Urothelium cell line (cell line): ENCODE data around the gene PLPPR5.
A peak's percentile ranks its signal among the peaks of the same experiment; 100 is the strongest.

Experiments
- DNase-seq: peaks from one replicate; pipeline ENCODE4 v3.0.0; 2011; ENCODE audit warnings: low spot score, mixed read lengths
- FAIRE-seq: peaks from 2 replicates; lab custom pipeline; 2011; peaks lifted over from hg19 to GRCh38; lab: Jason Lieb, UNC

PLPPR5 gene

DNA sequence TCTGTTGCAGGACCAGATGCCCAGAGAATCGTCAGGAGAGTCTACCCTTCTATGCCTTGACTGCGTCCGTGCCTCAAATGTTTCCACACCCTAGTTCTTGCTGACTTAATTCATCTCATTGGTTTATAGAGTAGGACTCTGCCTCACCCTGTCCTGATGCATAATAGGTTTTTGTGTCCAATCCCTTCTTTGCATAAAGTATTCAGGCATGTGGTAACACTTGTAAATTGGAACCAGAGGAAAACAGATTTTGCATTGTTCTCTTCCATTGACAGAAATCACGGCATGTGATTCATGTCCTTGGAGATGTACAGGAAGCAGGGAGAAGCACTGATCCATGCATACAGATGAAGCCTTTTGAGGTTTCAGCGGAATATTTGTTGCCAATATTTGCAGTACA, 29.5 kb downstream of the PLPPR5 start:
- no peak for FAIRE-seq
- DNase-seq = no peak

DNA sequence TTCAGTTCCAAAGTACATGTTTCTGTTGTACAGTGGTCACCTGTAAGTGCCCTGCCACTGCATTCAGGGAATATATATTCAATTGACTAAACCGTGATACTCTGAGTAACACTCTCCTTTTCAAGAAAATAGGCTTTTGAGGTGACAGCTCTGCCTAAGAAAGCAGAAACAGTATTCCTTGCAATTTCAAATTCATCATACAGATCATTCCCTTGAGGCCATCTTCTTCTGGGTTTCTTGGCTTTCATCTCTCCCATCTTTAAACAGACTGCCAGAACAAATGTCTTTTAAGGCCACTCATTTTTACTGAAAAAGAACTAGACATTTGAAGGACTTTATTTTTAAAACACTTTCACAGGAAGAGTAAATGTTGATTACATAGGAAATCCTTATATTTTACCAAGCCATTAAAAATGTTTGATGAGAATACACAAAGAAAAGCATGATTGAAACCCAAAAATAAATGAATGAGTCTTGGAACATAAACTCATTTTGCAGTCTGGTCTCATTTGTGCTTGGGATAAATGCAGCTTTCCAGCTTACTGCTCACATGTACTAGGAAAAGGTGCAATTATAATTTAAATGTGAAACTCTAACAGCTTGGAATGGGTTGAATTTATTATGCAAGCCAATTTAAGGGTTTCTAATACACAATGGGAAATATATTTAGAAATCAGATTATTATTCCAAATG, 34.7 kb downstream of the PLPPR5 start:
- DNase-seq (no peak), FAIRE-seq (no peak)

GRCh38 chr1:98967122-98967521, 37.5 kb downstream of the PLPPR5 start:
- FAIRE-seq = no peak
- no peak for DNase-seq

- DNase-seq = no peak
- FAIRE-seq = no peak
Measured at GRCh38 chr1:98965394-98965793, 39.3 kb downstream of the PLPPR5 start.

- no peak for FAIRE-seq
- no peak for DNase-seq
Measured at GRCh38 chr1:98964198-98964597, 40.5 kb downstream of the PLPPR5 start.

DNA sequence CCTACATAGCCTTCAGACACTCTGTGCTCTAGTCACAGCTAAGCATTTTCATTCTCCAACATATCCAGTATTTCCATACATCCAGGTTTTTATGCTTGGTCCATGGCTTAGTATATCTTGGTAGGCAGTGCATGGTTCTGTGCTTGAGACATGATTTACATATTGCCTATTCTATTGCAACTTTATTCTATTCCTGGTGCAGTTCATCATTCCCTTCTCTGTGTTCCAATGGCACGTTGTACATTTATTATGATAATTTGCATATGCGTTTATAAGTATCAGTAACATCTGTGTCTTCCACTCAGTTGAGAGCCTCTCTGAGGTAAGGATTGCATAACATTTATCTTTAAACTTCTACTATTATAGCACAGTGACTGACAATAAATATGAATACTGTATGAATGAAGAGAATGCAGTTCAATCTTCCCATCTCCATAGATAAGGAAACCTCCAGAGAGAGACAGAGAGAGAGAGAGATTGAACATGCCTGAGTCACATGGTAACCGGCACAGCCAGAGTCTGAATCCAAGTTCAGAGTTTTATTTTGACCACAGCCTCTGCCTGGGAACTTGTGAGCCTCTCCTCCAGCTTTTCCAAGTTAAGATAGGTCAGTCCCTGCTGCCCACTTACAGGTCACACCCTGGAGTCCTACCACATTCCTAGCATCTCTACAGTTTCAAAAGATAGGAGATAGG, 41.5 kb downstream of the PLPPR5 start:
- no peak for FAIRE-seq
- DNase-seq = no peak

- FAIRE-seq = no peak
- DNase-seq = no peak
Measured at GRCh38 chr1:98962156-98962555, 42.5 kb downstream of the PLPPR5 start.

GRCh38 chr1:98949621-98950020, 55.0 kb downstream of the PLPPR5 start:
- no peak for DNase-seq

DNA sequence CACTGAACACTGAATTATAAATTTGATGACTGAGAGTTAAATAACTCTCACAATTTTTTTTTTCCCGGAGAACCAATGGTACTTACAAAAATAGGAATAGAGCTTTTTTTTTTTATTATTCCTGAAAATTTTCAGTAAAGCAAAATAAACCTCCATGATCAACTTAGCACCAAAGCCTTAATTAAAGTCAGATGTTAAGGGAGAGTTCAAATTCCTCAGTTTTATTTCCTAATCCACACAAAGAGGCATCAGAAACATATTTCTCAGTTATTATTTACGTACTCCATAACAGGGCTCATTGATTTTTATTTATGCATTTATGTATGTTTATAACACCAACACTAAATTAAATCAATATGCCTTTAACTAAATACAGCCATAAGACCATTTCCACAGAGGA, 55.5 kb downstream of the PLPPR5 start:
- DNase-seq (no peak), FAIRE-seq (no peak)

More at GRCh38 chr1:98949621-98950020, 55.0 kb downstream of the PLPPR5 start:
- FAIRE-seq = no peak

DNA sequence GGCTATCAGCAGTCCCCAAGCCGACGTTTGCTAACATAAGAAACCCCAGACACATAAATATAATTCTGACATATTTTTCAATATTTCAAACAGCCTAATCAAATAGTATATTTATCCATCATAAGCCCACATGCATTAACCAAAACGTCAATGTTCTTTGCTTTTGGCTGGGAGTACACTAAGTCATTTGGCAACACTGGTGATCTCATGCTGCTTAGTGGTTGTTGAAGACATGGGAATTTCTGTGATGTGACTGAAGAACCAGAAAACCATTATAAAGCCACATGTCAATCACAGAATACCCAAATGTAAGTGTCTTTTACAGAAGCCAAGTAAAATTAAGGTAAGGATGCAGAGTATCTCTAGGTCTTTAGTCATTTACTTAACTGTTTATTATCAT, 57.6 kb downstream of the PLPPR5 start:
- DNase-seq (no peak), FAIRE-seq (no peak)

- no peak for FAIRE-seq
- DNase-seq = peak; percentile 41
Measured at GRCh38 chr1:98940722-98941079, 64.0 kb downstream of the PLPPR5 start.

GRCh38 chr1:98940069-98940721, 64.5 kb downstream of the PLPPR5 start:
- no peak for DNase-seq
- FAIRE-seq = no peak

- no peak for DNase-seq
- no peak for FAIRE-seq
Measured at GRCh38 chr1:98939471-98939870, 65.2 kb downstream of the PLPPR5 start.

DNA sequence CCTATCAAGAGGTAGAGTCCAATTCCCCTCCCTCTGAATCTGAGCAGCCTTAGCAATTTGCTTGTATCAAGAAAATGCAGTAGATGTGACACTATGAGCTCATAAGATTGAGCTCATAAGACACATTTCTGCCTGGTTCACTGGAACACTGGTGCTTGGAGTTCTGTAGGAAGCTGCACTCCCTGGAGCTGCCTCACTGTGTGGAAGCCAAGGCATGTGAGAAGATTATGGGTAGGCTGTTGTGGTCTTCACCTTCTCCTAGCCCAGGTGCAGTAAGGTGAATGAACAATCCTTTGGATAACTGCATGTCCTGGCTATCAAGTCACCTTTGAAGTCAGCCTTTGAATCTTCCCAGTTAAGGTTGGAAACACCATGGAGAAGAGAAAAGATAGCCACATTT, 67.3 kb downstream of the PLPPR5 start:
- DNase-seq (no peak), FAIRE-seq (no peak)

DNA sequence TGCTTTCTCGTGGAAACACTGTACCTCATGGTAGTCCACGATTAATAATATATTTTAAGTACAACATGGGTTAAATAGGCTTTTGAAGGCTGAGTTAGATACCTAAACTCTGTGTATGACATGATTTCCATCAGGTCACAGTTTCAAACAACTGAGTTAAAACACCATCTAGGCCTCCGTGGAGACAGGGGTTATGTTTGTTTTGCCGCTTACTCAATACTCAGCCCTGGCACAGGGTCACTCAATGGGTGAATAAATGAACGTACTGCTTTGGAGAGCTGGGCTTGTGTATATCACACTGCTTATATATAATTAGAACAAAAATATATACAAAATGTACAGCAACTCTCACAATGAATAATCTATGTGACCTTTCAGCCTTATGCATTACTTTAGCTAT, 72.5 kb downstream of the PLPPR5 start:
- DNase-seq (no peak), FAIRE-seq (no peak)

- peak; percentile 9 for DNase-seq
- FAIRE-seq = no peak
Measured at GRCh38 chr1:98931128-98931835, 73.4 kb downstream of the PLPPR5 start.

GRCh38 chr1:98929437-98929836, 75.2 kb downstream of the PLPPR5 start:
- DNase-seq (no peak), FAIRE-seq (no peak)

DNA sequence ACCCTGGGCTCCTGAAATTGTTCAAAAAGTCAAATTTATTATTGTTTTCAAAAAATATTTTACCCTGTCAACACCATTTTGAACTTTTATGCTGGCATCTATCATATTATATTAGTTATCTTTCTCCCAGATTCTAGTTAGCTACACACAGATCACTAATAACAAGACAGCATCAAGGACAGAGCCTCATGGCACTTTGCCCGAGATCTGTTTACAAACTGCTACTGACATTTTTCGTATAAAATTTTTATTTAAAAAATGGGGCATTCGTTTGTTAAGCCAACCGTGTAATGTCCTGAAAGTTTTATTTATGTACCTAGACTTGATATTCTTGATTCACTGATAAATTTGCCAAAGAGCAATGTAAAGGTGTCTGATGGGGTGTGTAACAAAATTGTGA, 78.1 kb downstream of the PLPPR5 start:
- no peak for DNase-seq
- FAIRE-seq = no peak

GRCh38 chr1:98924977-98925376, 79.7 kb downstream of the PLPPR5 start:
- FAIRE-seq (no peak), DNase-seq (no peak)

DNA sequence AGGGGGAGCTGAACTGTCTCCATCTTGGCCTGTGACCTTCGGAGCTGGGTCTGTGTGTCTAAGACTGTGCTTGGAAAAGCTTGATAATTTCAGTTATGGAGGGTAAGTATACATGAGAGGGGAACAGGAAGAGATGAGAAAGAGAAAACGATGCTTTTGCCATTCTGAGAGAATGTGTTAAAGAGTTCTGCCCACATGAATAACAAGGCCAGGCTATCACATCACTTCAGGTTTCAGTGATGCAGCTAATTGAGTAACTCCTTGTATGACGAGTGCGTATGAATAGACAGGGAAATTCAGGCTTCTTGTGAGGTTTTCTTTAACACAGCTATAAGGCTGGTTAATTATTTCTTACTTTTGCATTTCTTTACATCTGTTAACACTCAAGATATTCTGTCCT, 81.0 kb downstream of the PLPPR5 start:
- FAIRE-seq (no peak), DNase-seq (no peak)

- FAIRE-seq = no peak
Measured at GRCh38 chr1:98921817-98922216, 82.8 kb downstream of the PLPPR5 start.

More at GRCh38 chr1:98921817-98922216, 82.8 kb downstream of the PLPPR5 start:
- no peak for DNase-seq
